Ishikawa (cell line): ENCODE data around the gene MPPE1.

Experiments
- CREB1 ChIP-seq: IDR thresholded peaks from 2 replicates; pipeline ENCODE4 v1.6.1; 2012; ENCODE audit warnings: low read depth
- EP300 ChIP-seq: IDR thresholded peaks from 2 replicates; pipeline ENCODE4 v1.6.1; 2012; ENCODE audit warnings: borderline replicate concordance
- RAD21 ChIP-seq: IDR thresholded peaks from 2 replicates; pipeline ENCODE4 v1.6.1; 2012; ENCODE audit warnings: low read depth
- TAF1 ChIP-seq: IDR thresholded peaks from 2 replicates; pipeline ENCODE4 v1.6.1; 2012; ENCODE audit warnings: low read depth, mild to moderate bottlenecking
- YY1 ChIP-seq: IDR thresholded peaks from 2 replicates; pipeline ENCODE4 v1.6.1; 2012; ENCODE audit warnings: low read depth
- TF ChIP-seq, protein P1 (sequence below): IDR thresholded peaks from 2 replicates; pipeline ENCODE4 v1.6.1; 2012
- TF ChIP-seq, protein P2 (sequence below): IDR thresholded peaks from 2 replicates; pipeline ENCODE4 v1.6.1; 2012

DNA sequence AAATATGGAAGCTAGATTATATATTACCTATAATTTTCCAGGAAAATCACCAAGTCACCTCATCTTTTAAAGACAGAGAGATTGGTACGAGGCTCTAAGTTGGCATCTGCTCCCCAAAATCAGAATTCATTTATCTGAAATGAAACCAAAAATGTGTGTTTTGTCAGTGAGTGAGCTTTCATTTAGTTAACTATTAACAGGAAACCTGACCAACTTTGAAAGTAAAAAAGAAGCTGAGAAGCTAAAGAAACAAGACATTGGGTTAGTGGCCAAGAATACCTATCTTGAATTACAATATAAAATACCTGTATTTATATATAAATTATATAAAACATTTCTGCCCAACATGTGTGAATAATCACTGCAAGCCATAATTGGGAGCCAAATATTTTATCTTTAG, 1.9 kb downstream of the MPPE1 start:
- TF ChIP-seq CREB1 (no peak), YY1 (no peak), RAD21 (no peak), TAF1 (no peak), EP300 (no peak)
- TF ChIP-seq, protein P1, sequence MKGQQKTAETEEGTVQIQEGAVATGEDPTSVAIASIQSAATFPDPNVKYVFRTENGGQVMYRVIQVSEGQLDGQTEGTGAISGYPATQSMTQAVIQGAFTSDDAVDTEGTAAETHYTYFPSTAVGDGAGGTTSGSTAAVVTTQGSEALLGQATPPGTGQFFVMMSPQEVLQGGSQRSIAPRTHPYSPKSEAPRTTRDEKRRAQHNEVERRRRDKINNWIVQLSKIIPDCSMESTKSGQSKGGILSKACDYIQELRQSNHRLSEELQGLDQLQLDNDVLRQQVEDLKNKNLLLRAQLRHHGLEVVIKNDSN: no peak
- TF ChIP-seq, protein P2, sequence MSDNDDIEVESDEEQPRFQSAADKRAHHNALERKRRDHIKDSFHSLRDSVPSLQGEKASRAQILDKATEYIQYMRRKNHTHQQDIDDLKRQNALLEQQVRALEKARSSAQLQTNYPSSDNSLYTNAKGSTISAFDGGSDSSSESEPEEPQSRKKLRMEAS: no peak
